ENCODE data around the gene SEPTIN7.

The SEPTIN7 gene

DNA sequence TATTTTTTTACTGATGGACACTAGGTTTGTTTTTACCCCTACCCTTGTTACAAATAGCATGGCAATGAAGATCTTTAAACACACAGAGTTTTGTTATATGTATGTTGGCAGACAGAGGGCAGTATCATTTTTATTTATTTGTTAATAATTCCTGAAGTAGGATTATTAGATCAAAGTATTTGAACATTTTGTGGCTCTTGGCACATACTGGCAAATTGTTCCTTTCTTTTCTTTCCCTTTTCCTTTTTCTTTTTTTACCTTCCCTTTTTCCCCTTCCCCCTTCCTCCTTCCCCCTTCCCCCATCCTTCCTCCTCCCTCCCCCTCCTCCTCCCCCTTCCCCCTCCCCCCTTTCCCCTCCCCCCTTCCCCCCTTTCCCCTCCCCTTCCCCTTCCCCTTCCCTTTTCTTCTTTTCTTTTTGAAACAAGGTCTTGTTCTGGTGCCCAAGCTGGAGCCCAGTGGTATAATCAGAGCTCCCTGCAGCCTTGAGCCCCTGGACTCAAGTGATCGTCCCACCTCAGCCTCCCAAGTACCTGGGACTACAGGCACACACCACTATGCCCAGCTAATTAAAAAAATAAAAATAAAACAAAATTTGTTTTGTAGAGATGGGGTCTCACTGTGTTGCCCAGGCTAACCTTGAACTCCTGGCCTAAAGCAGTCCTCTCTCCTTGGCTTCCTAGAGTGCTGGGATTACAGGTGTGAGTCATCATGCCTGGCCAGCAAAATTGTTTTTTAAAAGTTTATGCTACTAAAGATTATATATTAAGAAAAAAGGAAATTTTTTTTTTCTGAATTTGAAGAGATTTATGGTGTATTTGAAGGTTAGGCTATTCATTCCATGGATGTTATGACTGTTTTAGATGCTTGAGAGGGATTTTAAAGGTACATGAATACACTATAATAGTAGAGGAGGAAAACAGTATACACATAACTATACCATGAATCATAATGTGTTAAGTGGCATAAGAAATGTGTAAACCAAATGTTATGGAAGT is 39.3 kb downstream of the SEPTIN7 start:
- DNase-seq: no peak

GRCh38 chr7:35846816-35847412 is 46.1 kb downstream of the SEPTIN7 start:
- no peak for DNase-seq

DNA sequence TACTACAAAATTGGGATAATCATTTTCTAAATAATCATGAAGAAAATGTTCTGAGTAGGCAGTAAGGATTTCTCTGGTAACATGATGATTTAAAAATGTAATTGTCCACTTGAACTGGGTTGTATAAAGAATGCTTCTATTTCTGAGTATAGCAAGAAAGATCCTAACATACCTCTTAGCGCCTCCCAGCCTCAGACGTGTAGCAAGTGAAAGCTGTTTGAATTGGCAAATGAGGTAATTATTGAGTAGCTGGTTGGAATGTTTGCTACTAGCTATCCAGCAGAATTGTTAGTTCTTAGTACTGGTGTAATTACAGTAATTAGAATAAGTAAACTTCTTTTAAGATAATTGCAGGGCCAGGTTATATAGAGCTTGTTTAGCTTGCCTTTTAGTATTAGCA is 47.9 kb downstream of the SEPTIN7 start:
- no peak for DNase-seq

DNA sequence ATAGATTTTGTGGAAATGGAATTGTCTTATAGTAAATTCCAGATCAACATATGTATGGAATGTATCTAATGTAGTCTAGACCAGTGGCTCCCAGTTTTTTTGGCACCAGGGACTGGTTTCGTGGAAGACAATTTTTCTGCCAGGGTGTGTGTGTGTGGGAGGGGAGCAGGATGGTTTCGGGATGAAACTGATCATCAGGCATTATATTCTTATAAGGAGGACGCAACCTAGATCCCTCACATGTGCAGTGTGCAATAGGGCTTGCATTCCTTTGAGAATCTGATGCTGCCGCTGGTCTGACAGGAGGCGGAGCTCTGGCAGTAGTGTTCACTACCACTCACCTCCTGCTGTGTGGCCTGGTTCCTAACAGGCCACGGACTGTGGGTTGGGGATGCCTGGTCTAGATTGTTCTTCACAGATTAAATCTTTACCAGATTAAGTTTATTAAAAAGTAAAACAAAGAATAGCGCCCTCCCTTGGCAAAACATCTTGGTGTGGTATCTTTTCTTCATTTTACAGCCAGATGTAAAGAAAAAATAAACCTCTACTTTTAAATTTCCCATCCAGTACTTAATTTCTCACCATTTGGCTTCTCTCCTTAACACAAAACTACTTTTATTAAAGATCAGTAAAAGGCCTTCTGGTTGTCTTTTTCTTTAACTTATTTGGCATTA is 48.4 kb downstream of the SEPTIN7 start:
- no peak for DNase-seq

DNA sequence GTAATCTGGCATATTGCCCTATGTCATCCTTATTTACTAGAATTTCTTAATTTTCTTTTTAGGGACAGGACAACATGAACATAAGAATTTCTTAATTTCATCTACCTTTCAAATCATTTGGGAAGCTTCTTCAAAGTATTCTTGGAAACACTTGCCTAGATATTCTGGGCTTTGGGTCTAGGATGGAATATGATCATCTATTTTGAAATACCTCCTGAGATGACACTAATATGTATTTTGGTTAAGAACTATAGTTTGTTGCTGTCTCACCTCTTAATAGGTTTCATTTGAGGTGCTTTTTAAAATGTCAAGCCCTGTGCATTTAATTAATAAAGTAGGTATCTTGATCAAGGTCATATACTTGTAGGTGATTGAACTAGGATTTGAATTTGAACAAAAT is 49.1 kb downstream of the SEPTIN7 start:
- DNase-seq: no peak

Data from amniotic stem cell (primary cell).